Activated B cell treated with CpG ODN at 0.5 μM for 24 hours (primary cell): ENCODE measurements around the gene APP. TPM values are rescaled to one million over a fixed set of nuclear protein-coding genes. Genes with fewer than 3 reads are reported as not detected.

ENCODE experiments used
- ATAC-seq: fragments of 200-7000 bp; cut with Tn5 transposase; one replicate; pipeline ENCODE4 v1.10.0; 2021; ENCODE audit warnings: low read depth, mild to moderate bottlenecking, moderate library complexity
- CTCF ChIA-PET: fragments of 350-600 bp; sonication (Branson Sonifier 250); formaldehyde crosslinking; loops from one replicate; lab custom pipeline; 2021; ENCODE audit warnings: antibody characterized with exemption; lab: Charles Lee
- POLR2A ChIA-PET: fragments of 350-600 bp; sonication (Branson Sonifier 250); formaldehyde crosslinking; loops from one replicate; lab custom pipeline; 2021; ENCODE audit warnings: antibody characterized with exemption; lab: Charles Lee
- DNase-seq: peaks from one replicate; pipeline ENCODE4 v3.0.0; 2022
- H3K27ac Mint-ChIP-seq: one replicate; pipeline ENCODE4 v1.8.0; 2020; ENCODE audit warnings: mixed read lengths
- H3K27me3 Mint-ChIP-seq: one replicate; pipeline ENCODE4 v1.8.0; 2021; ENCODE audit warnings: mixed read lengths
- H3K36me3 Mint-ChIP-seq: one replicate; pipeline ENCODE4 v1.8.0; 2021; ENCODE audit warnings: low read depth, mixed read lengths
- H3K4me1 Mint-ChIP-seq: one replicate; pipeline ENCODE4 v1.8.0; 2021; ENCODE audit warnings: mixed read lengths
- H3K4me3 Mint-ChIP-seq: one replicate; pipeline ENCODE4 v1.8.0; 2020; ENCODE audit warnings: mild to moderate bottlenecking, mixed read lengths
- H3K9me3 Mint-ChIP-seq: one replicate; pipeline ENCODE4 v1.8.0; 2020; ENCODE audit warnings: mixed read lengths
- intact Hi-C: fragments of 100-400 bp; cut with micrococcal nuclease; formaldehyde crosslinking; loops from one replicate; pipeline ENCODE4 v1.15.1; 2024
- total RNA-seq: library from RNA; stranded (reverse); gene quantifications from 2 replicates; pipeline ENCODE4 v1.2.3, GENCODE V29; 2022
- TF ChIP-seq, protein P1 (sequence below): fragments of 200-600 bp; IDR thresholded peaks from one replicate; pipeline ENCODE4 v1.8.0; 2022; ENCODE audit warnings: antibody characterized with exemption, mild to moderate bottlenecking

Gene APP
- total RNA-seq, 1 donor from 2014 or later, result 32.1 TPM

GRCh38 chr21:26093122-26093521, 77.4 kb downstream of the APP start:
- intact Hi-C loops, result no loop called here
- ATAC-seq (no peak), DNase-seq (no peak)
- H3K36me3 Mint-ChIP-seq, result peaks cover 15% of the 10 kb centered on the region
- no peak overlapping the region for H3K4me3 Mint-ChIP-seq
- H3K9me3 Mint-ChIP-seq, result no peaks in the 10 kb centered on the region
- ChIA-PET POLR2A (no interaction called here), CTCF (no interaction called here)
- no peaks in the 10 kb centered on the region for H3K4me1 Mint-ChIP-seq
- TF ChIP-seq, protein P1, sequence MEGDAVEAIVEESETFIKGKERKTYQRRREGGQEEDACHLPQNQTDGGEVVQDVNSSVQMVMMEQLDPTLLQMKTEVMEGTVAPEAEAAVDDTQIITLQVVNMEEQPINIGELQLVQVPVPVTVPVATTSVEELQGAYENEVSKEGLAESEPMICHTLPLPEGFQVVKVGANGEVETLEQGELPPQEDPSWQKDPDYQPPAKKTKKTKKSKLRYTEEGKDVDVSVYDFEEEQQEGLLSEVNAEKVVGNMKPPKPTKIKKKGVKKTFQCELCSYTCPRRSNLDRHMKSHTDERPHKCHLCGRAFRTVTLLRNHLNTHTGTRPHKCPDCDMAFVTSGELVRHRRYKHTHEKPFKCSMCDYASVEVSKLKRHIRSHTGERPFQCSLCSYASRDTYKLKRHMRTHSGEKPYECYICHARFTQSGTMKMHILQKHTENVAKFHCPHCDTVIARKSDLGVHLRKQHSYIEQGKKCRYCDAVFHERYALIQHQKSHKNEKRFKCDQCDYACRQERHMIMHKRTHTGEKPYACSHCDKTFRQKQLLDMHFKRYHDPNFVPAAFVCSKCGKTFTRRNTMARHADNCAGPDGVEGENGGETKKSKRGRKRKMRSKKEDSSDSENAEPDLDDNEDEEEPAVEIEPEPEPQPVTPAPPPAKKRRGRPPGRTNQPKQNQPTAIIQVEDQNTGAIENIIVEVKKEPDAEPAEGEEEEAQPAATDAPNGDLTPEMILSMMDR, result no peak
- no peaks in the 10 kb centered on the region for H3K27me3 Mint-ChIP-seq
- H3K27ac Mint-ChIP-seq, result no peak overlapping the region

- Mint-ChIP-seq H3K4me3 (no peak overlapping the region), H3K27ac (no peak overlapping the region), H3K9me3 (no peaks in the 10 kb centered on the region), H3K4me1 (no peaks in the 10 kb centered on the region), H3K27me3 (no peaks in the 10 kb centered on the region), H3K36me3 (peaks cover 15% of the 10 kb centered on the region)
- ATAC-seq (no peak), DNase-seq (no peak)
- CTCF ChIA-PET, result no interaction called here
- POLR2A ChIA-PET, result no interaction called here
- TF ChIP-seq, protein P1, result no peak
- intact Hi-C loops, result no loop called here
Observed at GRCh38 chr21:26091480-26092018, 79.0 kb downstream of the APP start.

DNA sequence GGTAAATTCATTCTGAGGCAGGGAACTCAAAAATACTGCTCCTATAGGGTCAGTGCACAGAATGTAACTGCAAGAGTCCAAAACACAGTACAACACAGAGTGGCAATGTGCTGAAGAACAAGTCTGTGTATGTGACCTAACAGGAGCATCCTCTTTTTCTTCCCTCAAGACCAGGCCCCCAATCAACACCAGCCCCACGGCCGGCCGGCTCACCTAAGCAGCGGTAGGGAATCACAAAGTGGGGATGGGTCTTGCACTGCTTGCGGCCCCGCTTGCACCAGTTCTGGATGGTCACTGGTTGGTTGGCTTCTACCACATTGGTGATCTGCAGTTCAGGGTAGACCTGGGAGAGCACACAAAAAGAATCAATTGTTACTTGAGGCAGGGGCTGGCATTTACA, 80.8 kb downstream of the APP start:
- no peak for ATAC-seq
- Mint-ChIP-seq H3K27ac (no peak overlapping the region), H3K9me3 (no peaks in the 10 kb centered on the region), H3K4me3 (no peak overlapping the region), H3K4me1 (no peaks in the 10 kb centered on the region), H3K27me3 (no peaks in the 10 kb centered on the region), H3K36me3 (peaks cover 19% of the 10 kb centered on the region)
- DNase-seq, result no peak
- intact Hi-C loops, result no loop called here
- CTCF ChIA-PET, result no interaction called here
- POLR2A ChIA-PET, result no interaction called here
- TF ChIP-seq, protein P1, result no peak

GRCh38 chr21:26087223-26087918, 83.2 kb downstream of the APP start:
- H3K9me3 Mint-ChIP-seq, result peaks cover 2% of the 10 kb centered on the region
- H3K4me1 Mint-ChIP-seq, result no peaks in the 10 kb centered on the region
- ChIA-PET CTCF (no interaction called here), POLR2A (no interaction called here)
- H3K36me3 Mint-ChIP-seq, result peaks cover 19% of the 10 kb centered on the region
- no peak overlapping the region for H3K4me3 Mint-ChIP-seq
- DNase-seq, result no peak
- no peak overlapping the region for H3K27ac Mint-ChIP-seq
- no peaks in the 10 kb centered on the region for H3K27me3 Mint-ChIP-seq
- no peak for ATAC-seq
- TF ChIP-seq, protein P1, result no peak
- intact Hi-C loops, result no loop called here

GRCh38 chr21:26085882-26086281, 84.7 kb downstream of the APP start:
- H3K4me3 Mint-ChIP-seq, result no peak overlapping the region
- intact Hi-C loops, result no loop called here
- TF ChIP-seq, protein P1, result no peak
- CTCF ChIA-PET, result no interaction called here
- POLR2A ChIA-PET, result no interaction called here
- DNase-seq, result no peak
- no peak overlapping the region for H3K27ac Mint-ChIP-seq
- no peak for ATAC-seq
- H3K9me3 Mint-ChIP-seq, result peaks cover 2% of the 10 kb centered on the region
- H3K27me3 Mint-ChIP-seq, result no peaks in the 10 kb centered on the region
- no peaks in the 10 kb centered on the region for H3K4me1 Mint-ChIP-seq
- H3K36me3 Mint-ChIP-seq, result peaks cover 19% of the 10 kb centered on the region
